ENCODE data around the gene ABI2. TPM values are rescaled to one million over a fixed set of nuclear protein-coding genes. Genes with fewer than 3 reads are reported as not detected.
"Not testable (repeated sequence)": the region's sequence is repeated elsewhere in the genome, so short reads cannot be mapped to it uniquely, and the experiment has no call there.

The ABI2 gene
- total RNA-seq, 6 experiments from 2014 or later = 5.2 to 13.9 (median 8.9) TPM

DNA sequence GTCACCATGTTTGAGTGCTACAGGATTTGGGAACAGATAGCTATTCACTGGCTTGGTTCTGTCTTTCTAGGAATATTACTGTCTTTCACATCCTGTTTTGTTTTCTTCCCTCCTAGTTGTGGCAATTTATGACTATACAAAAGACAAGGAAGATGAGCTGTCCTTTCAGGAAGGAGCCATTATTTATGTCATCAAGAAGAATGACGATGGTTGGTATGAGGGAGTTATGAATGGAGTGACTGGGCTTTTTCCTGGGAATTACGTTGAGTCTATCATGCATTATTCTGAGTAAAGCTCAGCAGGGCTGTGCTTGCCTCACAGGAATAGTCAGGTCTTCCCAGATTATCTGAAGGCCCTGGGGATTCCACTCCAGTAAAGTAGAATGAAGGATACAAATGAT lies 98.9 kb downstream of the ABI2 start:
- intact Hi-C loops (cut with DNase I) = no loop called here
- Histone ChIP-seq H3K9me3 (no peaks in the 10 kb centered on the region), H3K4me1 (no peaks in the 10 kb centered on the region), H3K27ac (no peak overlapping the region), H3K27me3 (no peaks in the 10 kb centered on the region), H3K4me3 (no peak overlapping the region), H3K36me3 (no peaks in the 10 kb centered on the region)
- no peak for ATAC-seq
- DNase-seq = no peak
- TF ChIP-seq, protein P1, sequence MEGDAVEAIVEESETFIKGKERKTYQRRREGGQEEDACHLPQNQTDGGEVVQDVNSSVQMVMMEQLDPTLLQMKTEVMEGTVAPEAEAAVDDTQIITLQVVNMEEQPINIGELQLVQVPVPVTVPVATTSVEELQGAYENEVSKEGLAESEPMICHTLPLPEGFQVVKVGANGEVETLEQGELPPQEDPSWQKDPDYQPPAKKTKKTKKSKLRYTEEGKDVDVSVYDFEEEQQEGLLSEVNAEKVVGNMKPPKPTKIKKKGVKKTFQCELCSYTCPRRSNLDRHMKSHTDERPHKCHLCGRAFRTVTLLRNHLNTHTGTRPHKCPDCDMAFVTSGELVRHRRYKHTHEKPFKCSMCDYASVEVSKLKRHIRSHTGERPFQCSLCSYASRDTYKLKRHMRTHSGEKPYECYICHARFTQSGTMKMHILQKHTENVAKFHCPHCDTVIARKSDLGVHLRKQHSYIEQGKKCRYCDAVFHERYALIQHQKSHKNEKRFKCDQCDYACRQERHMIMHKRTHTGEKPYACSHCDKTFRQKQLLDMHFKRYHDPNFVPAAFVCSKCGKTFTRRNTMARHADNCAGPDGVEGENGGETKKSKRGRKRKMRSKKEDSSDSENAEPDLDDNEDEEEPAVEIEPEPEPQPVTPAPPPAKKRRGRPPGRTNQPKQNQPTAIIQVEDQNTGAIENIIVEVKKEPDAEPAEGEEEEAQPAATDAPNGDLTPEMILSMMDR (IDR thresholded peaks at IDR 0.05) = no peak
- TF ChIP-seq POLR2A (IDR thresholded peaks at IDR 0.05) = no peak
- WGBS (ENCODE audit: insufficient coverage, low coverage, low lambda C conversion rate, missing lambda C conversion rate) = 58% methylated on average over 2 of the region's 2 CpGs

DNA sequence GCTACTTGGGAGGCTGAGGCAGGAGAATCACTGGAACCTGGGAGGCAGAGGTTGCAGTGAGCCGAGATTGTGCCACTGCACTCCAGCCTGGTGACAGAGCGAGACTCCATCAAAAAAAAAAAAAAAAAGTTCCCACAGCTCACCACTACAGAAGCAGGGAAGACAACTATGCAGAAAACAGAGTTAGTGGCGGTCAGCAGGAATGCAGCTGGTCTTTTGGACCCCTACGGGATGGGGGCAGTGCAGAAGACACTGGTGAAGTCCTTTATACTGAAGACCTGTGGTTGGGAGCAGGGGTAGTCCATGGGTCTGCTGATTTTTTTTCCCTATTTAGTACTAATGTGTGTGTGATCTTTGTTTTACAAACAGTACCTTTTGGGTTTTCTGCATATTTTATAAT lies 101.4 kb downstream of the ABI2 start:
- H3K9me3 ChIP-seq; H3K36me3 ChIP-seq; H3K4me3 ChIP-seq; intact Hi-C loops (cut with DNase I); H3K27me3 ChIP-seq; DNase-seq; H3K27ac ChIP-seq: not testable (repeated sequence)
- peaks cover 0 to 11% (median 0%) of the 10 kb centered on the region in 4 donors for H3K4me1 ChIP-seq
- peak in 3 of 4 donors; percentile 10 to 44 (median 43) for ATAC-seq
- WGBS (ENCODE audit: insufficient coverage, low coverage, low lambda C conversion rate, missing lambda C conversion rate) = 93% methylated on average over 2 of the region's 4 CpGs

DNA sequence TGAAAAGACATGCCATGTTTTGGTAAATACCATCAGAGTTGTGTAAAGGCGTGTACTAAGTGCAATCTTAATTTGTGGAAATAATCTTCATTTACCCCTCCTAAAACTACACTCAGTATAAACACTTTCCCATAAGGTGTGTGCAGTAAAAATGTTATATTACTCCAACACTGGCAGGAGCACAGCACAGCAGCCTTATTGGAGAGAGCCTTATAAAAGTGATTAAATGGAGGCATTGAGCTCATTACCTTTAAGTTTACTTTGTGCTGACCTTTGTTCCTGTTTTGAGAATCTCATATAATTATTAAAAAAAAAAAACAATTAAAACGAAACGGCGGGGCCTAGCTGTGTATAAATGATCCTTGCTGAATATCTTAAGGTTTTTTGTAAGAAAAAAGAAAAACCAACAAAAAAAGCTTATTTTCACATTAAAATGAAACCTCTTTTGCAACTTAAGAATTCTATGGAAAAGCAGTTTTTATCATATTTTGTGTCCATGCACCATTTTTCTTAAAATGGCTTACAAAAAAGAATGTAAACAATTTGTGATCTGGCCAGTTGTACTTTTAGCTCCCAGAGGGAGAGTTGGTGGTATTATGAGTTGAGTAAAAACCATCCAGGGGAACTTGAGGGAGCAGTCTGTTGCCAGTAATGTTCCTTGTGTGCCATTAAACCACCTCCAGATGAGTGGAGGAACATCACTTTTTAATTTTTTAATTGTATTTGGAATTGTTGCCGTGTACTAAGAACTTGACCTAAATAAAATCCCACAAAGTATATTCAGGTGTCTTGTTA lies 103.4 kb downstream of the ABI2 start:
- no peak for TF ChIP-seq POLR2A (IDR thresholded peaks at IDR 0.05)
- Histone ChIP-seq H3K27me3 (no peaks in the 10 kb centered on the region), H3K9me3 (no peaks in the 10 kb centered on the region), H3K27ac (peak overlapping the region in 1 of 3 donors; percentile 9), H3K4me1 (peaks cover 0 to 14% (median 0%) of the 10 kb centered on the region in 4 donors), H3K36me3 (no peaks in the 10 kb centered on the region), H3K4me3 (no peak overlapping the region)
- WGBS (ENCODE audit: insufficient coverage, low coverage, low lambda C conversion rate, missing lambda C conversion rate) = 41% methylated on average over 5 of the region's 5 CpGs
- intact Hi-C loops (cut with DNase I) = no loop called here
- DNase-seq (no peak), ATAC-seq (peak in 3 of 4 donors; percentile 20 to 39 (median 24))

DNA sequence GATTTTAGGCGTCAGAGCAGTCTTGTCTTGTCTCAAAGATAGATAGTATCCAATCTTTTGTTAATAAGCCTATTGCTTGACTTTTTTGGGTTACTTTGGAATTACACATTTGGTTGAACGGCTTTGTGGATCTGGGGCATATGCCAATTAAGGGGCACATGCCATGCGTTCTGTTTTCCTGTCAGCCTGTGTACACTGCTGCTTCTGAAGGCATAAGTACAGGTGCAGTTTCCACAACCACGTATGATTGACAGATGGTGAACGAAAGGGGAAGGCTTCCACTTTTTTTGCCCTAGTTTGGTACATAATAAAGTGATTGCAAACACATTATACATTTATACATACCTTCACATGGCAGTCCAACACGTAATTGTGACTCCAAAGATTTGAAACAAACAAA lies 104.6 kb downstream of the ABI2 start:
- intact Hi-C loops (cut with DNase I) = no loop called here
- WGBS (ENCODE audit: insufficient coverage, low coverage, low lambda C conversion rate, missing lambda C conversion rate) = 45% methylated on average over 6 of the region's 6 CpGs
- H3K4me1 ChIP-seq = peaks cover 0 to 21% (median 3%) of the 10 kb centered on the region in 4 donors
- TF ChIP-seq POLR2A (IDR thresholded peaks at IDR 0.05) = no peak
- TF ChIP-seq, protein P1 (IDR thresholded peaks at IDR 0.05) = no peak
- H3K36me3 ChIP-seq = peaks cover 0 to 1% (median 0%) of the 10 kb centered on the region in 4 donors
- ATAC-seq (peak; percentile 15 to 58 (median 34)), DNase-seq (no peak)
- H3K27me3 ChIP-seq = no peaks in the 10 kb centered on the region
- no peak overlapping the region for H3K4me3 ChIP-seq
- no peaks in the 10 kb centered on the region for H3K9me3 ChIP-seq
- H3K27ac ChIP-seq = no peak overlapping the region

DNA sequence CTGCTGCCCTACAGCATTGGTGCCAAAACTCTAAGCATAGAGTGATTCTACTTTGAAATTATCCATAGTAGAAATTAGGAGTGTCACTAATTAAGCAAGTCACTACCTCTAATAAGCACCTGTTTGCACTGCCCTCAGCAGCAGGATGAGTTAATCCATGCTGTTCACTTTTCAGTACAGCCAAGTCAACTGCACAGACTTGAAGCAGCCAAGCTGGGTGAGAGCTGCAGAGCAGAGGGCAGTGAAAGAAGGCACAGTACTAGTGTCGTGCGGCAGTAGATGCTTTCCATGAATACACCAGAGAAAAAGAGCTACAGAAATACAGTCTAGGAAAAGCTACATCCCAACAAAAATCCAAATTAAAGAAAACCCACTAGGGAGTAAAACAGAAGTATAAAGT lies 108.3 kb downstream of the ABI2 start:
- 51% methylated on average over 2 of the region's 2 CpGs for WGBS (ENCODE audit: insufficient coverage, low coverage, low lambda C conversion rate, missing lambda C conversion rate)
- ATAC-seq (no peak), DNase-seq (no peak)
- TF ChIP-seq, protein P1 (IDR thresholded peaks at IDR 0.05) = no peak
- no peak for TF ChIP-seq POLR2A (IDR thresholded peaks at IDR 0.05)
- Histone ChIP-seq H3K36me3 (peaks cover 0 to 23% (median 8%) of the 10 kb centered on the region in 4 donors), H3K4me3 (no peak overlapping the region), H3K4me1 (peaks cover 0 to 42% (median 11%) of the 10 kb centered on the region in 4 donors), H3K9me3 (no peaks in the 10 kb centered on the region), H3K27ac (no peak overlapping the region), H3K27me3 (no peaks in the 10 kb centered on the region)
- intact Hi-C loops (cut with DNase I) = no loop called here

All from right lobe of liver (tissue), 6 donors.